GM19043 (cell line): Measurements from ENCODE around the gene COPZ1.
A peak's percentile ranks its signal among the peaks of the same experiment; 100 is the strongest.

Experiments
- ATAC-seq: cut with Tn5 transposase; IDR thresholded peaks from one replicate; pipeline ENCODE4 v1.9.1; 2021; ENCODE audit warnings: low read depth; ENCODE audit not compliant: unreplicated experiment

The COPZ1 gene

GRCh38 chr12:54357506-54358190 is 32.7 kb downstream of the COPZ1 start:
- ATAC-seq: no peak

GRCh38 chr12:54358191-54358944 is 33.4 kb downstream of the COPZ1 start:
- ATAC-seq: peak; percentile 31

GRCh38 chr12:54358945-54359761 is 34.2 kb downstream of the COPZ1 start:
- ATAC-seq: peak; percentile 95

GRCh38 chr12:54359762-54360351 is 34.9 kb downstream of the COPZ1 start:
- ATAC-seq: no peak

GRCh38 chr12:54360717-54361456 is 36.0 kb downstream of the COPZ1 start:
- no peak for ATAC-seq

DNA sequence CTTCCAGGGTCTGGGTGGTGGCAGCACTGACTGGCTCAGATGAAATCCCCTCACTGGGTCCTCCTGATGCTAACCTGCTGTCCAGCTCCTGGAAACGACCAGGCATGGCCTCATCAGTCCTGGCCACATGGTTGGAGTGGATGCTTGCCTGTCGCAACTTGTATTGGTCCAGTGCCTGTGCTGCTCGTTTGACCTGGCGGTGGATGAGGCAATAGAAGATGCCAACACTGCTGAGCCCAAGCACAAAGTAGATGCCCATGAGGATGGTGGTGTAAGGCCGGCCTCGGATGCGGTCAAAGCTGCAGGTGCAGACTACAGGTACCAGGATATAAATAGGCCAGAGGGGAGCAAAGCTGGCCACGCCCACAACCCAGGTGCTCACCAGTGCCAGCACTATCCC is 38.1 kb downstream of the COPZ1 start:
- no peak for ATAC-seq

DNA sequence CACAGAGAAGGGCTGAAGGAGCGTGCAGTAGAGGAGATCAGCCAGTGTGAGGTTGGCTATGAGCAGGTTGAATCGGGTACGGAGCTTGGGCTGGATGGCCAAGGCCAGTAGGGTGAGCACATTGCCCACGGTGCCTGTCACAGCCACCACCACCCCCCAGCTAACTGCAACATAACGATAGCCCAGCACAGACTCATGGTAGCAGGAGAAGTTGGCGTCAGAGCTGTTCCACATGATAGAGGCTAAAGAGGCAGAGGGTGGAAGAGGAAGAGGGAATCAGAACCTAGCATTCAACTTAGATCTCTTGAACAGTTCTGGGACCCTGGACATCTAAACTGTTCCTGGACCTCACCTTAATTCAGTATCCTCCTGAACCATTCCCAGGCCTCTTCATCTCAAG is 38.7 kb downstream of the COPZ1 start:
- no peak for ATAC-seq

DNA sequence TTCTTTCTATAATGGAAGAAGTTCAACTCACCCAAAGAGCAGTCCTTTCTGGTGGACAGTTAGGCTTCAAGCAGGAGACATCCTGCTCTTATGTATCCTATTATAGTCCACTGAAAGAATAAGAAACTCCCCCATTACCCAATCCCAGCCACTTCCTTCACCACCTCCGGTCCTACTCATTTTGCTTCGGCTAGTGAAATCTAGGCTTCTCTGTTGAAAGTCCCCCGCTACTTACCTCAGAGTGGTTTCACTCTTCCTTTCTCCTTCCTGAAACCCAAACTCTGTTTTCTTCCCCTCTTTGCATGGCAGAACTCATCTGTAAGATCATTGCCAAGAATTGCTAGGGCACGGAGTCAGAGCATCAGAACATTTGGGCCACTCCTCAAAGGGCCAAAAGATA is 39.5 kb downstream of the COPZ1 start, which contains the start of gene GPR84:
Gene GPR84, minus strand, starts transcription at position 74 of the 400 bp plus-strand sequence. CDS start 635 bp downstream, outside the sequence.
- ATAC-seq: peak; percentile 47

- ATAC-seq: no peak
Measured at GRCh38 chr12:54368025-54368708, 43.2 kb downstream of the COPZ1 start.

GRCh38 chr12:54368709-54369596 is 44.0 kb downstream of the COPZ1 start:
- ATAC-seq: peak; percentile 84

DNA sequence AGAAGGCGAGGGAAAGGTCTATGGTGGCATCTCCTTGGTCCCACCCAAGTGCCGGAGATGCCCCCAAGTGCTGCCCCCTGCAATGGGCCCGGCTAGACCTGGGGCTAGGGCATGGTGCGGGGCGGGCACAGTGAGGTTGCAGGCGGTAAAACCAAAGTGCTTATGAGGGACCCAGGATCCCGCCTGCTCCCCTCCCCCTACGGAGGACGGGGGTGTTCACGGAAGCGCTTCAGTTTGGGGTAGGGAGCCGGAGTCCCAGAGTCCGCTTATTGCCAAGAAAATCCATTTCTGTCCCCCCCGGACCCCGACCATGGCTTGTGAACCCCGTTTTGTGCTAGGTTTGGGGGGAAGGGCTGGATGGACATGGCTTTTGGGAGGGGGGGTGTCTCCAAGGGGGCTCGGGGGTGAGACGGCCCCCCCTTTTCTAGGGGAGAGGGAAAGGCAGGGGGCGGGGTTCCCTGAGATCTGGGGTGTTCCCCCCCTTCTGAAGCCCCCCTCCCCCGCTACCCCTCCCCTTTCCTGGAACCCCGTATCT is 44.7 kb downstream of the COPZ1 start:
- no peak for ATAC-seq

DNA sequence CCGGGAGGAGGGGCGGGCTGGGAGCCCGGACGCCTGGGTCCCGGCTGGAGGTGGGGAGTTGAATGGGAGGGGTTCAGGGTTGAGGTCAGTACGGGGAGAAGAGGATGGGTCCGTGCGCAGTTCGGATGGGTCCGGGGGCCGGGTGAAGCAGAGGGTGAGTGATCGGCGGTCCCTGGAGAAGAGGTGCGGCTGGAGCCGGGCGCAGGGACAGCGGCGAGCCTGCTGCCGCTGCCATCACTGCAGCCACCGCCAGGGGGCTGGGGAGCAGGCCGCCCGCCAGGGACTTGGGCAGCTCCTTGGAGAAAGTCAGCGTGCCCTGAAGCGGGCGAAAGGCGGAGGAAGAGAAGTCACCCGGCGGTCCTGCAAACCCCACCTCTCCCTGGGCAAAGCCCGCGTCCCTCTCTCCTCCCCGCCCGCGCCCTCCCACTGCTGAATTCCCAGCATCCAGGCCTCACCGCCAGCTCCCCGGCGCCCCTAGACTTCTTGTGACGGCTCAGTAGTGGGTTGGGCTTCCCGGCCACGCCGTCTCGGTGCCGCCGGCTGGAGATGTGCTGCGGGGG is 45.3 kb downstream of the COPZ1 start:
- ATAC-seq: no peak

- no peak for ATAC-seq
Measured at GRCh38 chr12:54371328-54372112, 46.6 kb downstream of the COPZ1 start.

DNA sequence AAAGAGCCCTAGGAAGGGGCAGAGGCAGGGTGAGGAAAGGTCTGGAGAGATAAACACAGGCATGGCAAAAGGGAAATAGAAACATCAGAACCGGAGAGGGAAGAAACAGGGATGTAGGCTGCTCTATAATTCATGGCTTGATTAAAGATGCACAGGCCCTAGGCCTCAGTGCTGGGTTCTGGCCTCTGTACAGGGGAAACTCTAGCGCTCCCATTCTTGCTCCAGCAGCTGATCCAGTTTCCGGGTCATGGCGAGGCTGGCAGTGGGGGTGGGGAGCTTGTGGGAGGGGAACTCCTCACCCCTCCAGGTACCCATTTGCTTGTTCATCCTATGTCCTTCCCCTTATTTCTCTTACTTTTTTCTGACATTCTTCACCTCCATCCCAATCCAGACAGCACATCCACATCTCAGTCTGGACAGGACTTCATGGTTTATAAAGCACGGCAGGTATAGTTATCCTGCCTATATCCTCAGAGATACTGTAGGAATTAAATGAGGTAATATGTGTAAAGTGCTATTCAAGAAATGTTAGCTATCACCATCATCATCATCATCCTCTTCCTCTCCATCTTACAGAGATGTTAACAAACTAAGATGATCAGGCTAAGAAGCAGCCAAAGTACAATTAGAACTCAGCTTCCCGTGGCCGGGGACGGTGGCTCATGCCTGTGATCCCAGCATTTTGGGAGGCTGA is 47.3 kb downstream of the COPZ1 start:
- ATAC-seq: no peak

GRCh38 chr12:54373649-54374561 is 49.0 kb downstream of the COPZ1 start:
- no peak for ATAC-seq
